ENCODE measurements around the gene FBXO36. TPM values are rescaled to one million over a fixed set of nuclear protein-coding genes. Genes with fewer than 3 reads are reported as not detected.

FBXO36 gene
- total and polyA plus RNA-seq, 2 of the 8 experiments (the other 6 are each of a cell fraction or from before 2014, with no cell fraction given) = 3.4 TPM

- Histone ChIP-seq H2BK20ac (ENCODE audit: low read length) (no peak overlapping the region), H3K9ac (replicated peaks in 1 of 4; ENCODE audit: extremely low read depth in 1 of 4, low read depth in 3 of 4, low read length in 3 of 4) (no peak overlapping the region), H3K27ac (ENCODE audit: low read depth, low read length) (no peak overlapping the region), H4K5ac (ENCODE audit: insufficient read length, low read depth, low read length) (no peak overlapping the region), H4K91ac (replicated peaks; ENCODE audit: insufficient read length, low read length) (no peak overlapping the region), H3K18ac (ENCODE audit: extremely low read depth, low read length) (no peak overlapping the region), H2BK12ac (ENCODE audit: low read depth, low read length) (no peak overlapping the region), H3K23ac (ENCODE audit: insufficient read length) (no peak overlapping the region), H3K4me2 (ENCODE audit: insufficient read depth in 1 of 2, low read depth in 2 of 2, low read length in 2 of 2) (no peak overlapping the region), H2BK5ac (ENCODE audit: low read depth, low read length) (no peak overlapping the region), H2AFZ (ENCODE audit: low read length) (no peak overlapping the region), H4K20me1 (replicated peaks in 1 of 2; ENCODE audit: control insufficient read depth in 1 of 2, insufficient read depth in 2 of 2, low read length in 2 of 2) (peaks cover 2 to 6% of the 10 kb centered on the region in 2 experiments), H3K36me3 (ENCODE audit: control insufficient read depth in 2 of 4, insufficient read depth in 4 of 4, low read length in 3 of 4) (peaks cover 0 to 10% (median 2%) of the 10 kb centered on the region in 4 experiments; a peak in 2 of 8 replicates), H3K79me2 (ENCODE audit: control insufficient read depth in 1 of 2, insufficient read depth in 2 of 2, low read length in 2 of 2) (peaks cover 8 to 97% of the 10 kb centered on the region in 2 experiments; a peak in 3 of 4 replicates), H3K4me1 (replicated peaks in 1 of 4; ENCODE audit: control insufficient read depth in 3 of 4, insufficient read depth in 4 of 4, low read length in 3 of 4) (peaks cover 0 to 2% (median 0%) of the 10 kb centered on the region in 4 experiments; a peak in 1 of 7 replicates), H3K4ac (replicated peaks; ENCODE audit: insufficient read length, low read depth, low read length) (no peak overlapping the region), H4K8ac (ENCODE audit: extremely low read depth, insufficient read depth, low read length) (no peak overlapping the region), H2BK120ac (replicated peaks; ENCODE audit: low read depth, low read length) (no peak overlapping the region), H3K23me2 (ENCODE audit: low read depth, low read length) (no peaks in the 10 kb centered on the region), H3K79me1 (ENCODE audit: low read depth, low read length) (no peaks in the 10 kb centered on the region), H3K9me3 (ENCODE audit: insufficient read depth in 2 of 2, low read depth in 1 of 2, low read length in 1 of 2) (no peaks in the 10 kb centered on the region), H3K27me3 (replicated peaks in 1 of 4; ENCODE audit: control insufficient read depth in 3 of 4, extremely low read depth in 1 of 4, insufficient read depth in 3 of 4, low read length in 3 of 4) (no peaks in the 10 kb centered on the region), H3K56ac (replicated peaks; ENCODE audit: insufficient read length, low read depth, low read length) (no peak overlapping the region), H2BK15ac (ENCODE audit: low read length) (no peak overlapping the region), H2AK5ac (ENCODE audit: low read depth, low read length) (no peak overlapping the region), H3K14ac (ENCODE audit: insufficient read length) (no peak overlapping the region), H3K4me3 (ENCODE audit: extremely low read depth in 1 of 4, insufficient read depth in 2 of 4, low read depth in 3 of 4, low read length in 4 of 4) (no peak overlapping the region)
- FAIRE-seq (no peak), DNase-seq (ENCODE audit: low read depth in 1 of 2, low spot score in 2 of 2) (no peak)
- CTCF ChIA-PET (ENCODE audit: partially characterized antibody) = no interaction called here
- TF ChIP-seq TEAD4 (IDR thresholded peaks at IDR 0.05; ENCODE audit: low read depth, low read length) = no peak
- 88% methylated on average over 2 of the region's 2 CpGs; no CpG with 5 or more reads in 1 of the 2 experiments for WGBS, 2 experiments (ENCODE audit: extremely low coverage in 1 of 2, insufficient coverage in 1 of 2, insufficient read length in 1 of 2, insufficient replicate concordance in 2 of 2, low coverage in 1 of 2, low lambda C conversion rate in 2 of 2, missing lambda C conversion rate in 1 of 2)
- POLR2A ChIA-PET (ENCODE audit: partially characterized antibody) = no interaction called here
Observed at GRCh38 chr2:229905601-229906000, 16.7 kb upstream of the FBXO36 start.
